KBM-7 (cell line): ENCODE measurements around the gene ANKRD12.
"Not testable (repeated sequence)": the region's sequence is repeated elsewhere in the genome, so short reads cannot be mapped to it uniquely, and the experiment has no call there.

Source experiments
- DNase-seq: peaks from one replicate; pipeline ENCODE4 v3.0.0-alpha.2; 2015
- in situ Hi-C: fragments of 300-500 bp; cut with MboI; formaldehyde crosslinking; loops from 2 replicates; pipeline ENCODE4 v1.14.3; 2020; ENCODE audit warnings: low sequenced_read_pairs, low pct_unique_long_range_greater_than_20kb, mixed read lengths

The ANKRD12 gene

DNA sequence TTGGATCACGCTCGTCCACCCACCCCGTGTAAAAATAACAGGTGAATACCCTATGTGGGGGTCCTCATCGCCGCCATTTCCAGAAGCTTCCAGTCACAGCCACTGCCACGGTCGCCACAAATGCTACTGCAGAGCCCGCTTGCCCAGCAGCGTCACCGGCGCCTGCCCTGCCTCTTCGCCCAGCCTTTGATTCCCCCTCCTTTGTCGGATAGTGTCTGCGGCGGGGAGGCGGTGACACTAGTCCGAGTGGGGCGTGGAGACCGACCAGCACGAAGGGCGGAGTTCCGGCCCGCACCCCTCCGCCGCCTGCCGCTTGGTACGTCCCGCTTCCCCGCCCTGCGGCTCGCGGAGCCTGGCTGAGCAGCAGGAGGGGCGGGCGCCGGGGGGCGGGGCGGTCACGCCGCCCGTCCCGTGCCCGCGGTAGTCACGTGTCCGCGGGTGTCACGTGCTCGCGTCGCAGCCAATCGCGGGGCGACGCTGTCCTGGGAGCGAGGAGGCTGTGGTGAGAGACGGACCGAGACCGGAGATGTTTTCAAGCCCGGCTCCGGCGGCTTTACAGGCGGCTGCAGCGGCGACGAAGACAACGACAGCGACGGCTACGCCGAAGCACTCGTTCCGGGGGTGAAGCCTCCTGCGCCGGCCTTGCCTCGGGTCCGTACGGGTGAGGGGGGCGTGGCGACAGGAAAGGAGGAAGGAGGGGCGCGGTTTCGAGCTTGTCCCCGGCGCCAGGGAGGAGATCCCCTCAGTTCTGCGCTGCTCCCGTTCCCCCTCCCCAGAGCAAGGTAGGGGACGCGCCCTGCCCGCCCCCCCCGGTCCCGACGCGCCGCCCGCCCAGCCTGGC is at the start of gene ANKRD12:
Gene ANKRD12, plus strand, starts transcription at position 467 of the 841 bp plus-strand sequence. CDS start 45,652 bp downstream, outside the sequence.
- in situ Hi-C loops, result no loop called here
- DNase-seq, result peak; percentile 98

DNA sequence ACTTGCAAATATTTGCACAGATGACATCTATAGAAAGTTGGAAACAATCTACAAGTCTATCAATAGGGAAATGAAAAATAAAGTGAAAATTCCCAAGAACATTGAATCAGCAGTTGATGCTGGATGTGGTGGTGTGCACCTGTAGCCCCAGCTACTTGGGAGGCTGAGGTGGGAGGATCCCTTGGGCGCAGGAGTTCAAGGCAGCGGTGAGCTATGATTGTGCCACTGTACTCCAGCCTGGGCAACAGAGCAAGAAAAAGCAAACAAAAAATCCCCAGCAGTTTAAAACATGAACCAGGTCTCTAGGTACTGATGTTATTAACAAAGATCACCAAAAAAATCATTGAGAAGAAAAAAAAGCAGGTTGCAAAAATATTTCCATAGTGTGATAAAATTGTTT is 49.4 kb upstream of the ANKRD12 start:
- DNase-seq, result no peak
- in situ Hi-C loops, result no loop called here

DNA sequence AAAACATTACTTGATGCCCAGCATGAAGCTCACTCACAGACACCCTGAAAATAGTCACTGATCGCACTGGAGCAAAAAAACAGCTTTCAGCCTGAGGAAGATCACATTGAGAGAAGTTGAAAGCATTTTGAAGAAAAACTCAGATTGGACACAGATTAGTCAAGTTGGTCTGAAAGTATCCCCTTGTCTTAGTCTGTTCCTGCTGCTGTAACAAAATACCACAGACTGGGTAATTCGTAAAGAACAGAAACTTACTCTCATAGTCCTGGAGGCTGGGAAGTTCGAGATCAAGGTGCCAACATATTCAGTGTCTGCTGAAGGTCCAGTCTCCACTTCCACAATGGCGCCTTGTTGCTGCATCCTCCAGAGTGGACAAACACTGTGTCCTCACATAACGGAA is 48.3 kb upstream of the ANKRD12 start:
- DNase-seq, result no peak
- in situ Hi-C loops, result no loop called here

DNA sequence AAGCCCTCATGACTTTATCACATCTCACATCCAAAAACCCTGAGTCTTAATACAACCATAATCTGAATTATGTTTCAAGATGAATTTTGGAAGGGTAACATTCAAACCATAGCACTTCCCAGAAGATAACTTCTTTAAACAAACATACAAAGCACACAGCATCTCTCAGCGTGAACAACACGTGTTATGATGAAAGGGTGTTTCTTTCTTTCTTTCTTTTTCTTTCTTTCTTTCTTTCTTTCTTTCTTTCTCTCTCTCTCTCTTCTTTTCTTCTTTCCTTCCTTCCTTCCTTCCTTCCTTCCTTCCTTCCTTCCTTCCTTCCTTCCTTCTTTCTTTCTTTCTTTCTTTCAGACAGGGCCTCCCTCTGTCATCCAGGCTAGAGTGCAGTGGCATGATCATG is 47.9 kb upstream of the ANKRD12 start:
- DNase-seq, in situ Hi-C loops: not testable (repeated sequence)

DNA sequence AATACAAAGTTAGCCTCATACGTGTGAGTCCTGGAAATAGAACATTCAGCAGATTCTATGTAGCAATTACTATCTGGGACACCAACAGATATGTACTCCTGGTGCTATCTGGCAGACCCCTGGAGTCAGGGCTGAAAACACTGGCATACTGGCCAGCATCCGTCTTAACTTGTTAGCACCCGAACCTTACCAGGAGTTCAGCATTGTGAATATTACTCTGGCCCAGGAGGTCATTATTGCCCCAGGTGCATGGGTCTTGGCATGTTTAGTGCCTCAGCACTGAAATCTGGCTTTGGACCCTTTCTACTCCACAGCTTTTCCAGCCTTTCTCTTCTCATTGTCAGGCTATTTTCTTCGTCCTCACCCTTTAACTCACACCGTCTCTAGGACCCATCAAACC is 46.0 kb upstream of the ANKRD12 start:
- in situ Hi-C loops, result no loop called here

DNA sequence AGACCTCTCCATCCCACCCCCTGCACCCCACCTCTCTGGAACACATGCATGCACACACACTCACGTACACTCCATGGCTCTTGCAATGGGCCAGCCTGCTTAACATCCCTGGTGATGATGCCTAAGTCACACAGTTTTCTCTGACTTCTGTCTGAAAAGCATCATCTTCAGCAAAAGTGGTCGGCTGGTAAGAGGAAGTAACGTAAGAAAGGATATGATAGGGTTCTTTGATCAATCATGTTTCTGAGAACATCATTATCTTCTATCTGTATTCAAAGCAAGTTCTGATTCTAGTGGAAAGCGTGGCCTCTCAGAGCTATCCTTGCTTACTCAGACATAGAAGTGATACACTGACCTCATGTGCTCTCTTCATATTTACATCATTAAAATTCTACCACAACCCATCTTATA is 45.5 kb upstream of the ANKRD12 start:
- no peak for DNase-seq
- in situ Hi-C loops, result no loop called here

More for the DNA sequence above, 46.0 kb upstream of the ANKRD12 start:
- DNase-seq, result no peak

- in situ Hi-C loops, result no loop called here
- no peak for DNase-seq
Measured at GRCh38 chr18:9092665-9093064, 43.9 kb upstream of the ANKRD12 start.

DNA sequence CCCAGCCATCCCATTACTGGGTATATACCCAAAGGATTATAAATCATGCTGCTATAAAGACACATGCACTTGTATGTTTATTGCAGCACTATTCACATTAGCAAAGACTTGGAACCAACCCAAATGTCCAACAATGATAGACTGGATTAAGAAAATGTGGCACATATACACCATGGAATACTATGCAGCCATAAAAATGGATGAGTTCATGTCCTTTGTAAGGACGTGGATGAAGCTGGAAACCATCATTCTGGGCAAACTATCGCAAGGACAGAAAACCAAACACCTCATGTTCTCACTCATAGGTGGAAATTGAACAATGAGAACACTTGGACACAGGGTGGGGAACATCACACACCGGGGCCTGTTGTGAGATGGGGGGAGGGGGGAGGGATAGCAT is 43.5 kb upstream of the ANKRD12 start:
- DNase-seq, in situ Hi-C loops: not testable (repeated sequence)

- no peak for DNase-seq
- in situ Hi-C loops, result no loop called here
Measured at GRCh38 chr18:9094307-9095226, 42.0 kb upstream of the ANKRD12 start.

DNA sequence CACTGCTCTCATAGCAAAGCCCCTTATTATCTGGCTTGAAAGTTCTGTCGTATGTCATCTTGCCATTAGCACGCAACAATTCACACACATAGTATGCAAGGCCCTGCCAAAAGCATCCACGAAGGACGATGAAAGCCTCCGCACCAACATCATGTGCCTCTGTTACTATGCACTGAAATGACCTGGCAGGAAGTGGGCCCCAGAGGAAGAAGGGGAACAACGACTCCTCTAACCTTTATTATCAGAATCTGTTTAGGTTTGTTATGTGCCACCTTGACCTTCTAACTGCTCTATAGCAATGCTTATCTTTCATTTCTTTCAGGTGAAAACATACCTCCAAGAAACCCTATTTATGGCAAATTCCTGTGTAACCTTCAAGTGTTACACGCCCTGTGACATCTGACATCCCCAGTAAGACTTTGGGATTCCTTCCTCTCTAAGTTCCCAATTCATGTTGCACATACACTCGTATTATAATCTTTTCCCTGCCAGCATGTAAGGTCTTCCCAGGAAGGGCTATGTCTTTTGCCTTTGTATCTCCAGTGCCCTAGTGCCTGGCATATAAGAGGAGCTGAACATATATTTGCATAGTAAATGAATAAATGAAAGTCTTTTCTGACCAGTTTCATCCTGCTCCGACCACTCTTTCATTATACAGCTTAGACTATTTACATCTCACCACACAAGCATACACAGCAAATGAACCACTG is 41.1 kb upstream of the ANKRD12 start:
- in situ Hi-C loops, result no loop called here
- DNase-seq, result peak; percentile 78

GRCh38 chr18:9096007-9096371 is 40.6 kb upstream of the ANKRD12 start:
- DNase-seq, result no peak
- in situ Hi-C loops, result no loop called here

- in situ Hi-C loops, result no loop called here
- no peak for DNase-seq
Measured at GRCh38 chr18:9096685-9097084, 39.9 kb upstream of the ANKRD12 start.

GRCh38 chr18:9097349-9097748 is 39.2 kb upstream of the ANKRD12 start:
- in situ Hi-C loops, result no loop called here
- no peak for DNase-seq

DNA sequence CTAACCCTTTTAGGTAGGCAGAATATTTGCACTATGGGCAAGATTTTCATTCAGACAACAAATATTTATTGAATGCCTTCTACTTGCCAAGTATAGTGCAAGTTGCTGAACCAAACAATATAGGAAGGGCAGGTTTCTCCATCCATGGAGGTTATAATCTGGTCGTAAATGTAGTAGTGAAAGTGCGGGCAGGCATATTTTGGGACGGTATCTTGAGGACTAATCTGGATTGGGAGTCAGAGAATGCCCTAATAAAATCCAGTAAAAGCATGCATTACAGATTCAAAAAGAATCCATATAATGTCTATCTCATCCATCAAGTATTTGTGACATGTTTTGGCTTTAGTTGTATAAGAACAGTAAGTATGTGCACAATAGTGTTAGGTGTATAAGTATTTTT is 35.8 kb upstream of the ANKRD12 start:
- in situ Hi-C loops, result no loop called here
- no peak for DNase-seq

DNA sequence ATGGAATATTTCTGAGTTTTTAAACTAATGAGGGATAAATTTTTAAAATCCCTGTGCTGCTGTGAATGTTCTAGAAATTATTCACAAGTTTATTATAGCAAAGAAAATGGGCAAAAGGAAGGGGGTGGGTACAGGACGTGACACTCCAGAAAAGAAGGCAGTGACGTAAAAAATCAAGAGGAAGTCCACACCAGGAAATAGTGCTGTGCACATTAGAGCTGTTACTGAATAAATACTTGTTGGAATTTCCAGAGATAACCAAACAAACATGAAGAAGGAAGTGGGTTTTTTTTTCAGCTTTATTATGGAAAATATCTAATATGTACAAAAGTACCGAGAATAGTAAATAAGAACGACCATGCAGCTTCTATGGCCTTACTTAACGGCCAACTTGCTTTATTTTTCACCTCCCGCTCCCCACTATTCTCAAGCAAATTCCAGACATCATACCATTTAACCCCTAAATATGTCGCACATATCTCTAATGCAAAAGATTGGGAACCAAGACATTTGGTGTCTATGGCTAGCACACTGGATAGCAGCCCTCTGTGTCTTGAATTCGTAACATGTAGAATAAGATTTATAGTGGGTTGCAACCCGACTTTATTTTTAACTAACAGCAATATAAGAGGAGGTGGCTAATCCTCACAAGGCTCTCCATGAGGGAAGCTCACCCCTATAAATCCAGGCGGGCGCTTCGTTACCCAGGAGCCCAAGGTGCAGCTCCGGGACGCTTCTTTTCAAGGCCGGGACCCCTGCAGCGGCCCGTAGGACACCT is 34.7 kb upstream of the ANKRD12 start:
- in situ Hi-C loops, result no loop called here
- DNase-seq, result peak; percentile 64

GRCh38 chr18:9102508-9103375 is 33.8 kb upstream of the ANKRD12 start, which contains the start of gene NDUFV2:
Gene NDUFV2 (plus strand): TSS chr18:9102699. CDS start chr18:9102744, 45 bp downstream.
- in situ Hi-C loops, result no loop called here
- DNase-seq, result peak; percentile 92

- DNase-seq, result no peak
- in situ Hi-C loops, result no loop called here
Measured at GRCh38 chr18:9103376-9103873, 33.2 kb upstream of the ANKRD12 start.
